Prostate gland (tissue), 2 donors: Measurements from ENCODE around the gene JSRP1. TPM values are rescaled to one million over a fixed set of nuclear protein-coding genes. Genes with fewer than 3 reads are reported as not detected.

Experiments
- DNase-seq: peaks from one replicate; pipeline ENCODE4 v3.0.0-alpha.2; 2019; ENCODE audit warnings: low spot score
- H3K27ac ChIP-seq, 2 donors: fragments of 200-600 bp; sonication (generic); 2 replicates each; pipeline ENCODE4 v1.5.1; 2017 to 2019
- H3K27me3 ChIP-seq: fragments of 200-600 bp; sonication (generic); replicated peaks from 2 replicates; pipeline ENCODE4 v1.5.1; 2019; ENCODE audit not compliant: insufficient read depth
- H3K36me3 ChIP-seq, 2 donors: fragments of 200-600 bp; sonication (generic); 1 replicate in 1 of 2; 2 replicates in 1 of 2; pipeline versions ENCODE4 v1.5.1 to v1.8.1; 2017 to 2019
- H3K4me1 ChIP-seq: fragments of 200-600 bp; sonication (generic); replicated peaks from 2 replicates; pipeline ENCODE4 v1.5.1; 2019
- H3K4me3 ChIP-seq, 2 donors: fragments of 200-600 bp; sonication (generic); 2 replicates each; pipeline ENCODE4 v1.5.1; 2017 to 2019
- H3K9me3 ChIP-seq: fragments of 200-600 bp; sonication (generic); 2 replicates; pipeline ENCODE4 v1.5.1; 2017
- CTCF ChIP-seq, 4 experiments: fragments of 200-600 bp in 2 of 4; fragments of 450-650 bp in 2 of 4; sonication (generic) in 2 of 4; IDR thresholded peaks; 1 replicate in 3 of 4; 2 replicates in 1 of 4; pipeline ENCODE4 v1.5.1; 2016 to 2019; ENCODE audit warnings: antibody characterized with exemption in 4 of 4, mild to moderate bottlenecking in 2 of 4, moderate library complexity in 2 of 4
- POLR2A ChIP-seq: fragments of 450-650 bp; IDR thresholded peaks from one replicate; pipeline ENCODE4 v1.6.1; 2016; ENCODE audit warnings: antibody characterized with exemption, mild to moderate bottlenecking
- POLR2AphosphoS5 ChIP-seq: sonication (generic); formaldehyde crosslinking; IDR thresholded peaks from one replicate; pipeline ENCODE4 v1.6.1; 2017; ENCODE audit warnings: antibody characterized with exemption
- WGBS: methylation state at CpG from one replicate; pipeline ENCODE4 v1.1.5; 2018; 5-methylcytosine and 5-hydroxymethylcytosine counted together
- intact Hi-C: fragments of 100-400 bp; cut with DNase I; formaldehyde crosslinking; loops from one replicate; pipeline ENCODE4 v1.14.2; 2022
- total RNA-seq, 2 donors: library from RNA; depleted of rRNA; stranded (reverse); fragments of >200 nt; gene quantifications; one replicate each; pipeline ENCODE4 v1.1.0, GENCODE V29; 2016

JSRP1 gene
- total RNA-seq, 2 donors from 2014 or later = 0.96 TPM; not detected in 1

- intact Hi-C loops = no loop called here
- Histone ChIP-seq H3K27me3 (peaks cover 13% of the 10 kb centered on the region), H3K4me1 (no peaks in the 10 kb centered on the region), H3K36me3 (no peaks in the 10 kb centered on the region), H3K4me3 (no peak overlapping the region), H3K27ac (no peak overlapping the region), H3K9me3 (no peaks in the 10 kb centered on the region)
- DNase-seq = no peak
- TF ChIP-seq POLR2A (no peak), POLR2AphosphoS5 (no peak), CTCF (IDR thresholded peaks at IDR 0.05) (no peak)
- 77% methylated on average over 17 of the region's 17 CpGs for WGBS
Measured at GRCh38 chr19:2300533-2300932, 44.3 kb upstream of the JSRP1 start.

- no peak for DNase-seq
- WGBS = 86% methylated on average over 16 of the region's 16 CpGs
- Histone ChIP-seq H3K27me3 (peaks cover 8% of the 10 kb centered on the region), H3K9me3 (no peaks in the 10 kb centered on the region), H3K4me3 (no peak overlapping the region), H3K27ac (no peak overlapping the region), H3K36me3 (no peaks in the 10 kb centered on the region), H3K4me1 (peaks cover 4% of the 10 kb centered on the region)
- no peak for TF ChIP-seq POLR2A
- intact Hi-C loops = no loop called here
Measured at GRCh38 chr19:2296141-2296540, 39.9 kb upstream of the JSRP1 start.

GRCh38 chr19:2294687-2295335, 38.6 kb upstream of the JSRP1 start:
- WGBS = 16% methylated on average over 21 of the region's 26 CpGs
- intact Hi-C loops = no loop called here
- Histone ChIP-seq H3K27ac (no peak overlapping the region), H3K27me3 (peaks cover 13% of the 10 kb centered on the region), H3K4me1 (peaks cover 17% of the 10 kb centered on the region), H3K4me3 (no peak overlapping the region), H3K9me3 (no peaks in the 10 kb centered on the region), H3K36me3 (no peaks in the 10 kb centered on the region)
- no peak for TF ChIP-seq CTCF (IDR thresholded peaks at IDR 0.05)
- TF ChIP-seq POLR2AphosphoS5 = no peak
- TF ChIP-seq POLR2A = no peak
- no peak for DNase-seq

GRCh38 chr19:2291185-2291751, 35.1 kb upstream of the JSRP1 start:
- intact Hi-C loops = no loop called here
- H3K27ac ChIP-seq = no peak overlapping the region
- H3K27me3 ChIP-seq = peaks cover 18% of the 10 kb centered on the region
- peak overlapping the region in 1 of 2 donors; percentile 22 for H3K4me3 ChIP-seq
- WGBS = 20% methylated on average over 35 of the region's 67 CpGs
- peaks cover 20% of the 10 kb centered on the region for H3K4me1 ChIP-seq
- H3K9me3 ChIP-seq = no peaks in the 10 kb centered on the region
- DNase-seq = no peak
- no peaks in the 10 kb centered on the region for H3K36me3 ChIP-seq
- TF ChIP-seq POLR2A = no peak
- TF ChIP-seq CTCF (IDR thresholded peaks at IDR 0.05) = no peak
- no peak for TF ChIP-seq POLR2AphosphoS5

GRCh38 chr19:2290441-2291184, 34.4 kb upstream of the JSRP1 start:
- DNase-seq = no peak
- Histone ChIP-seq H3K36me3 (no peaks in the 10 kb centered on the region), H3K9me3 (no peaks in the 10 kb centered on the region), H3K4me3 (peak overlapping the region; percentile 12 to 22), H3K4me1 (peaks cover 20% of the 10 kb centered on the region), H3K27me3 (peaks cover 13% of the 10 kb centered on the region), H3K27ac (no peak overlapping the region)
- TF ChIP-seq CTCF (IDR thresholded peaks at IDR 0.05) = no peak
- TF ChIP-seq POLR2AphosphoS5 = no peak
- TF ChIP-seq POLR2A = no peak
- intact Hi-C loops = no loop called here
- WGBS = 2% methylated on average over 34 of the region's 82 CpGs
